ENCODE results near the gene EML1.

GRCh38 chr14:99862136-99862535 lies 68.9 kb downstream of the EML1 start:
- no peak for TF ChIP-seq CTCF (conservative IDR thresholded peaks at IDR 0.05)
- no peak for TF ChIP-seq ZFX (IDR thresholded peaks at IDR 0.05)

Measured in C4-2B (cell line).